Measurements from ENCODE around the gene ROPN1L. TPM values are rescaled to one million over a fixed set of nuclear protein-coding genes. Genes with fewer than 3 reads are reported as not detected.

ROPN1L gene
- total and polyA plus RNA-seq, 9 donors = 0.13 to 0.38 (median 0.21) TPM; not detected in 3

GRCh38 chr5:10409504-10409903 lies 32.2 kb upstream of the ROPN1L start:
- WGBS (ENCODE audit: insufficient coverage) = 60% methylated on average over 1 of the region's 1 CpG
- H3K4me1 ChIP-seq (ENCODE audit: control insufficient read depth, insufficient read depth, low read length) = no peaks in the 10 kb centered on the region
- H3K4me3 ChIP-seq (ENCODE audit: low read length) = no peak overlapping the region
- no peak overlapping the region for H3K27ac ChIP-seq (ENCODE audit: low read length)
- no peaks in the 10 kb centered on the region for H3K9me3 ChIP-seq (replicated peaks; ENCODE audit: control insufficient read depth, low read depth, low read length)
- no peak for DNase-seq
- H3K36me3 ChIP-seq (ENCODE audit: control insufficient read depth, insufficient read depth, low read length) = peaks cover 68% of the 10 kb centered on the region
- H3K27me3 ChIP-seq (ENCODE audit: control insufficient read depth, insufficient read depth, low read length) = no peaks in the 10 kb centered on the region

- Histone ChIP-seq H3K4me1 (ENCODE audit: control insufficient read depth, insufficient read depth, low read length) (no peaks in the 10 kb centered on the region), H3K27ac (ENCODE audit: low read length) (no peak overlapping the region), H3K36me3 (ENCODE audit: control insufficient read depth, insufficient read depth, low read length) (peaks cover 63% of the 10 kb centered on the region), H3K9me3 (replicated peaks; ENCODE audit: control insufficient read depth, low read depth, low read length) (no peaks in the 10 kb centered on the region), H3K4me3 (ENCODE audit: low read length) (no peak overlapping the region), H3K27me3 (ENCODE audit: control insufficient read depth, insufficient read depth, low read length) (no peaks in the 10 kb centered on the region)
- no peak for DNase-seq
- no CpG with 5 or more reads among the region's 1 CpG for WGBS (ENCODE audit: insufficient coverage)
These were observed 31.0 kb upstream of the ROPN1L start for GRCh38 chr5:10410662-10411061.

GRCh38 chr5:10411336-10411735 lies 30.3 kb upstream of the ROPN1L start:
- Histone ChIP-seq H3K27me3 (ENCODE audit: control insufficient read depth, insufficient read depth, low read length) (no peaks in the 10 kb centered on the region), H3K9me3 (replicated peaks; ENCODE audit: control insufficient read depth, low read depth, low read length) (no peaks in the 10 kb centered on the region), H3K36me3 (ENCODE audit: control insufficient read depth, insufficient read depth, low read length) (peaks cover 58% of the 10 kb centered on the region), H3K27ac (ENCODE audit: low read length) (no peak overlapping the region), H3K4me1 (ENCODE audit: control insufficient read depth, insufficient read depth, low read length) (no peaks in the 10 kb centered on the region), H3K4me3 (ENCODE audit: low read length) (no peak overlapping the region)
- DNase-seq = no peak
- no CpG with 5 or more reads among the region's 5 CpGs for WGBS (ENCODE audit: insufficient coverage)

- no peak for DNase-seq
- no peaks in the 10 kb centered on the region for H3K9me3 ChIP-seq (replicated peaks; ENCODE audit: control insufficient read depth, low read depth, low read length)
- peaks cover 3% of the 10 kb centered on the region for H3K4me1 ChIP-seq (ENCODE audit: control insufficient read depth, insufficient read depth, low read length)
- H3K27ac ChIP-seq (ENCODE audit: low read length) = no peak overlapping the region
- H3K36me3 ChIP-seq (ENCODE audit: control insufficient read depth, insufficient read depth, low read length) = peaks cover 66% of the 10 kb centered on the region
- H3K4me3 ChIP-seq (ENCODE audit: low read length) = no peak overlapping the region
- no peaks in the 10 kb centered on the region for H3K27me3 ChIP-seq (ENCODE audit: control insufficient read depth, insufficient read depth, low read length)
- 100% methylated on average over 1 of the region's 3 CpGs for WGBS (ENCODE audit: insufficient coverage)
These were observed 24.8 kb upstream of the ROPN1L start for GRCh38 chr5:10416868-10417267.

GRCh38 chr5:10418654-10419345 lies 22.9 kb upstream of the ROPN1L start:
- H3K36me3 ChIP-seq (ENCODE audit: control insufficient read depth, insufficient read depth, low read length) = peaks cover 56% of the 10 kb centered on the region

GRCh38 chr5:10420468-10420867 lies 21.2 kb upstream of the ROPN1L start:
- H3K4me1 ChIP-seq (ENCODE audit: control insufficient read depth, insufficient read depth, low read length) = peaks cover 3% of the 10 kb centered on the region
- WGBS (ENCODE audit: insufficient coverage) = 60% methylated on average over 2 of the region's 2 CpGs
- no peak overlapping the region for H3K4me3 ChIP-seq (ENCODE audit: low read length)
- no peaks in the 10 kb centered on the region for H3K9me3 ChIP-seq (replicated peaks; ENCODE audit: control insufficient read depth, low read depth, low read length)
- no peak for DNase-seq
- H3K27ac ChIP-seq (ENCODE audit: low read length) = no peak overlapping the region
- peaks cover 64% of the 10 kb centered on the region for H3K36me3 ChIP-seq (ENCODE audit: control insufficient read depth, insufficient read depth, low read length)
- no peaks in the 10 kb centered on the region for H3K27me3 ChIP-seq (ENCODE audit: control insufficient read depth, insufficient read depth, low read length)

More at GRCh38 chr5:10418654-10419345, 22.9 kb upstream of the ROPN1L start:
- Histone ChIP-seq H3K27ac (ENCODE audit: low read length) (no peak overlapping the region), H3K27me3 (ENCODE audit: control insufficient read depth, insufficient read depth, low read length) (no peaks in the 10 kb centered on the region), H3K4me1 (ENCODE audit: control insufficient read depth, insufficient read depth, low read length) (peaks cover 3% of the 10 kb centered on the region), H3K4me3 (ENCODE audit: low read length) (no peak overlapping the region), H3K9me3 (replicated peaks; ENCODE audit: control insufficient read depth, low read depth, low read length) (no peaks in the 10 kb centered on the region)
- no peak for DNase-seq
- no CpG with 5 or more reads among the region's 4 CpGs for WGBS (ENCODE audit: insufficient coverage)

GRCh38 chr5:10420932-10421331 lies 20.7 kb upstream of the ROPN1L start:
- Histone ChIP-seq H3K36me3 (ENCODE audit: control insufficient read depth, insufficient read depth, low read length) (peaks cover 63% of the 10 kb centered on the region), H3K27ac (ENCODE audit: low read length) (no peak overlapping the region), H3K27me3 (ENCODE audit: control insufficient read depth, insufficient read depth, low read length) (no peaks in the 10 kb centered on the region), H3K4me3 (ENCODE audit: low read length) (no peak overlapping the region), H3K4me1 (ENCODE audit: control insufficient read depth, insufficient read depth, low read length) (peaks cover 3% of the 10 kb centered on the region), H3K9me3 (replicated peaks; ENCODE audit: control insufficient read depth, low read depth, low read length) (no peaks in the 10 kb centered on the region)
- DNase-seq = no peak

GRCh38 chr5:10421896-10422691 lies 19.6 kb upstream of the ROPN1L start:
- Histone ChIP-seq H3K27ac (ENCODE audit: low read length) (no peak overlapping the region), H3K9me3 (replicated peaks; ENCODE audit: control insufficient read depth, low read depth, low read length) (no peaks in the 10 kb centered on the region), H3K4me1 (ENCODE audit: control insufficient read depth, insufficient read depth, low read length) (peaks cover 3% of the 10 kb centered on the region), H3K27me3 (ENCODE audit: control insufficient read depth, insufficient read depth, low read length) (no peaks in the 10 kb centered on the region), H3K4me3 (ENCODE audit: low read length) (no peak overlapping the region), H3K36me3 (ENCODE audit: control insufficient read depth, insufficient read depth, low read length) (peaks cover 66% of the 10 kb centered on the region)
- peak; percentile 36 for DNase-seq
- WGBS (ENCODE audit: insufficient coverage) = 84% methylated on average over 9 of the region's 12 CpGs

- H3K9me3 ChIP-seq (replicated peaks; ENCODE audit: control insufficient read depth, low read depth, low read length) = no peaks in the 10 kb centered on the region
- no peak for DNase-seq
- peaks cover 68% of the 10 kb centered on the region for H3K36me3 ChIP-seq (ENCODE audit: control insufficient read depth, insufficient read depth, low read length)
- peaks cover 3% of the 10 kb centered on the region for H3K4me1 ChIP-seq (ENCODE audit: control insufficient read depth, insufficient read depth, low read length)
- H3K27ac ChIP-seq (ENCODE audit: low read length) = no peak overlapping the region
- 75% methylated on average over 1 of the region's 2 CpGs for WGBS (ENCODE audit: insufficient coverage)
- H3K4me3 ChIP-seq (ENCODE audit: low read length) = no peak overlapping the region
- no peaks in the 10 kb centered on the region for H3K27me3 ChIP-seq (ENCODE audit: control insufficient read depth, insufficient read depth, low read length)
These were observed 18.7 kb upstream of the ROPN1L start for GRCh38 chr5:10423022-10423421.

GRCh38 chr5:10424124-10424731 lies 17.5 kb upstream of the ROPN1L start:
- WGBS (ENCODE audit: insufficient coverage) = 71% methylated on average over 1 of the region's 6 CpGs

More at GRCh38 chr5:10424124-10424731, 17.5 kb upstream of the ROPN1L start:
- peaks cover 3% of the 10 kb centered on the region for H3K4me1 ChIP-seq (ENCODE audit: control insufficient read depth, insufficient read depth, low read length)
- H3K27ac ChIP-seq (ENCODE audit: low read length) = no peak overlapping the region
- no peak overlapping the region for H3K4me3 ChIP-seq (ENCODE audit: low read length)
- peak; percentile 44 for DNase-seq
- no peaks in the 10 kb centered on the region for H3K27me3 ChIP-seq (ENCODE audit: control insufficient read depth, insufficient read depth, low read length)
- H3K36me3 ChIP-seq (ENCODE audit: control insufficient read depth, insufficient read depth, low read length) = peaks cover 61% of the 10 kb centered on the region
- H3K9me3 ChIP-seq (replicated peaks; ENCODE audit: control insufficient read depth, low read depth, low read length) = no peaks in the 10 kb centered on the region

All from muscle of leg (tissue), 11 donors.